Measurements from ENCODE around the gene SSRP1. TPM values are rescaled to one million over a fixed set of nuclear protein-coding genes. Genes with fewer than 3 reads are reported as not detected.

The SSRP1 gene
- polyA plus RNA-seq, 2 of the 4 experiments (the other 2 are of a cell fraction) = 288 to 357 TPM

- TF ChIP-seq BCL3 (IDR thresholded peaks at IDR 0.05) (0 out of 3 replicates have a peak, but pooled peaks have one; percentile 28), ZSCAN20 (CRISPR knock-in tag; IDR thresholded peaks at IDR 0.05) (no peak), ELK1 (IDR thresholded peaks at IDR 0.05; ENCODE audit: low read depth, low read length) (no peak), CHD2 (IDR thresholded peaks at IDR 0.05; ENCODE audit: low read length, partially characterized antibody) (no peak), CBX8 (IDR thresholded peaks at IDR 0.05) (no peak), RFX5 (IDR thresholded peaks at IDR 0.05) (no peak), CHD4 (IDR thresholded peaks at IDR 0.05; ENCODE audit: borderline replicate concordance) (no peak), TFCP2L1 (CRISPR knock-in tag; IDR thresholded peaks at IDR 0.05) (no peak), RNF2 (IDR thresholded peaks at IDR 0.05; ENCODE audit: borderline replicate concordance, low read depth) (no peak), MAFK (IDR thresholded peaks at IDR 0.05; ENCODE audit: partially characterized antibody) (no peak), REST (IDR thresholded peaks at IDR 0.05) (no peak), ZNF302 (CRISPR knock-in tag; IDR thresholded peaks at IDR 0.05) (no peak), HEYL (CRISPR knock-in tag; IDR thresholded peaks at IDR 0.05) (no peak), MAZ (IDR thresholded peaks at IDR 0.05; ENCODE audit: borderline replicate concordance, low read depth, low read length) (no peak), ZFP36 (IDR thresholded peaks at IDR 0.05; ENCODE audit: borderline replicate concordance, partially characterized antibody) (no peak), CBX2 (IDR thresholded peaks at IDR 0.05; ENCODE audit: borderline replicate concordance, low read depth) (no peak), CEBPB (IDR thresholded peaks at IDR 0.05) (peak; percentile 19 to 78; a peak in 2 of 4 replicates), PBX3 (IDR thresholded peaks at IDR 0.05) (peak; percentile 69), TP53 (CRISPR knock-in tag; IDR thresholded peaks at IDR 0.05) (no peak)
- TF ChIP-seq, protein P1, sequence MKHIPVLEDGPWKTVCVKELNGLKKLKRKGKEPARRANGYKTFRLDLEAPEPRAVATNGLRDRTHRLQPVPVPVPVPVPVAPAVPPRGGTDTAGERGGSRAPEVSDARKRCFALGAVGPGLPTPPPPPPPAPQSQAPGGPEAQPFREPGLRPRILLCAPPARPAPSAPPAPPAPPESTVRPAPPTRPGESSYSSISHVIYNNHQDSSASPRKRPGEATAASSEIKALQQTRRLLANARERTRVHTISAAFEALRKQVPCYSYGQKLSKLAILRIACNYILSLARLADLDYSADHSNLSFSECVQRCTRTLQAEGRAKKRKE (CRISPR knock-in tag; IDR thresholded peaks at IDR 0.05; ENCODE audit: low read depth) = 0 out of 2 replicates have a peak, but pooled peaks have one; percentile 37
- TF ChIP-seq, protein P2, sequence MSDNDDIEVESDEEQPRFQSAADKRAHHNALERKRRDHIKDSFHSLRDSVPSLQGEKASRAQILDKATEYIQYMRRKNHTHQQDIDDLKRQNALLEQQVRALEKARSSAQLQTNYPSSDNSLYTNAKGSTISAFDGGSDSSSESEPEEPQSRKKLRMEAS (IDR thresholded peaks at IDR 0.05) = peak; percentile 74
Observed at GRCh38 chr11:57359896-57360690, 24.4 kb upstream of the SSRP1 start (continued).

Measured in A549 (cell line).